ENCODE results near the gene UBE2J1.
"Not testable (repeated sequence)": the region's sequence is repeated elsewhere in the genome, so short reads cannot be mapped to it uniquely, and the experiment has no call there.

Gene UBE2J1

DNA sequence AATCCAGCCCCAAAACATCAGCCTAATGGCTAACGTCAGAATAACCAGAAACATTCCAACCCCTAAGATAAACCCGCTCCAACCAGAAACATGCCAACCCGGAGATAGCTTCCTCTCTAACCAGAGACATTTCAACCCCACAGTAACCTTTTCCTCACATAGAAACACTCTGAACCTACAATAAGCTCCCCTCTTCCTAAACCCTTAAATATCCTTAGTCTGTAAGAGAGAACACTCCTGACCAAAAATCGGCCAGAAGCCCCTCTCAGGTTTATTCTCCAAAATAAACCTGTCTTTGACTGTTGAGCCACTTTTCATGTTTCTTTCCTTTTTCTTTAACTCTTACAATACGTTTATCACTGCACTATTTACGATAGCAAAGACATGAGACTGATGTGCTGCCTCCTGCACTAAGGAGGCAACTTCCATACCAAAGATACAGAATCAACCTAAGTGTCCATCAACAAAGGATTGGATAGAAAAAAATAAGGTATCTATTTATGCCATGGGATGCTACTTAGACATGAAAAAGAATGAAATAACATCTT is 32.4 kb downstream of the UBE2J1 start:
- DNase-seq: no peak
- no peak for TF ChIP-seq POLR2A (IDR thresholded peaks at IDR 0.05; ENCODE audit: low read length)

- no peak for DNase-seq
- TF ChIP-seq GATA1 (IDR thresholded peaks at IDR 0.05; ENCODE audit: low read depth, low read length): no peak
- TF ChIP-seq POLR2A (IDR thresholded peaks at IDR 0.05; ENCODE audit: low read length): no peak
Measured at GRCh38 chr6:89317067-89317466, 35.5 kb downstream of the UBE2J1 start.

GRCh38 chr6:89315249-89315885 is 37.2 kb downstream of the UBE2J1 start, which contains the start of gene GABRR2:
Gene GABRR2, minus strand, starts transcription at chr6:89315299. Its CDS starts 134 bp downstream, at chr6:89315165.
- no peak for DNase-seq
- TF ChIP-seq POLR2A (IDR thresholded peaks at IDR 0.05; ENCODE audit: low read length) (no peak), GATA1 (IDR thresholded peaks at IDR 0.05; ENCODE audit: low read depth, low read length) (no peak)

DNA sequence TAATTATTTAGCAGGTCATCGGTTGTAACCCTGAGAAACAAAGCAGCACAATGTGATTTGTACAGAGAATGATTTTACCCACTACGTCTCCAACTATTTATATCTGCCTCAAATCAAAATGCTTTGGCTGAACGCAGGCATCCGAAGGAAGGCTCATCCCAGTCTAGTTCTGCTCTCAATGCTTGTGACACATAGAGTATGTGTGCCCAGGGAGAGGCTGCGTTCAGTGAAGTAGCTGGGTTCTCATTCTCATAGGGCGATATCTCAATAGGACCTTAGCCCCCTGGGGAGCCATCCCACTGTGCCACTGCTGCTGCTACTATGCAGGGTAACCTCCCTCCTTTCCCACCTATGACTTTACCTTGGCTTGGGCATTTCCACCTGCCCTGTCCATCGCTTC is 37.8 kb downstream of the UBE2J1 start:
- no peak for DNase-seq
- TF ChIP-seq POLR2A (IDR thresholded peaks at IDR 0.05; ENCODE audit: low read length): no peak
- no peak for TF ChIP-seq GATA1 (IDR thresholded peaks at IDR 0.05; ENCODE audit: low read depth, low read length)

- DNase-seq: no peak
- TF ChIP-seq POLR2A (IDR thresholded peaks at IDR 0.05; ENCODE audit: low read length) (no peak), GATA1 (IDR thresholded peaks at IDR 0.05; ENCODE audit: low read depth, low read length) (no peak)
Measured at GRCh38 chr6:89313006-89313405, 39.5 kb downstream of the UBE2J1 start.

DNA sequence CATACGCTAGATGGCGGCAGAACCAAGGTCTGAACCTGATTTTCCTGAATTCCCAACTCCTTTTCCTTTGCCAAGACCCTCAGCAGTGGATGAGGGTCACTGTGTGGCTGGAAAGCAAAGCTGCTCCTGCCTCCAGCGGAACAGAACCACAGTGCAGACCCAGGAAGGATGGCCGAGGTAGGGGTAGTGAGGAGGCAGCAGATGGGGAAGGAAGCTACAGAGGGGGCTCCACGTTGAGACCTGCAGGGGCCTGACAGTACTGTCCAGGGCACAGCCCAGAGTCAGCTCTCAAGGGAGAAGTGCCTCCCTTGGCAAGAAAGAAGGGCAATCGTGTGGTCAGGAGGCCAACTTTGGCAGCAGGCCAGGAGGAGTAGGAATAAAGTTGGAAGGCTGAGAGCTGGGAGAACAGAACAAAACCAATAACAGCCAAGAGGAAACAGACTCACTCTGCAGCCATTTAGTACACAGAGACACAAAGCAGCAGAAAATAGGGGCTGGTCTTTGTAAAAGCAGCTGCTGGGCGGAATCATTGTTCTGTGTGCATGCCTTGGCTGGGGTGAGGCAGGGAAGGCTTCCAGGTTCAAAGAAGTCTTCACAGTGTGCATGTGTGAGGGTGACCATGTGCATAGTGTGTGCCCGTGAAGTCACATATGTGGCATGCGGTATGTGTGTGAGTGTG is 40.5 kb downstream of the UBE2J1 start:
- DNase-seq: no peak
- no peak for TF ChIP-seq GATA1 (IDR thresholded peaks at IDR 0.05; ENCODE audit: low read depth, low read length)
- TF ChIP-seq POLR2A (IDR thresholded peaks at IDR 0.05; ENCODE audit: low read length): no peak

DNA sequence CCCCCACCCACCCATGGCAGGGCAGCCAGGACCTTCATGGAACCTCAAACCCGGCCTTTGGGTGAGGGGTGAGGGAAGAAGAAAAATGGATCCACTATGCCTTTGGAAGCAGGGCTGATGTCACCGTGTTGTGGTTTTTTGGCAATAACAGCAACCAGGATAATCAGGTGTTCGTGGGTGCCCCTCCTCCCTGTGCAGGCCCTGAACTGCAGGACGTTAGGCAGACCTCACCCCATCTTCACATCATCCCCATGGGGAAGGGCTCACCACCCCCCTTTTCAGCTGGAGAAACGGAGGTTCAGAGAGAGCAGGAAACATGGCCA is 41.0 kb downstream of the UBE2J1 start:
- TF ChIP-seq GATA1 (IDR thresholded peaks at IDR 0.05; ENCODE audit: low read depth, low read length) (no peak), POLR2A (IDR thresholded peaks at IDR 0.05; ENCODE audit: low read length) (no peak)
- no peak for DNase-seq

DNA sequence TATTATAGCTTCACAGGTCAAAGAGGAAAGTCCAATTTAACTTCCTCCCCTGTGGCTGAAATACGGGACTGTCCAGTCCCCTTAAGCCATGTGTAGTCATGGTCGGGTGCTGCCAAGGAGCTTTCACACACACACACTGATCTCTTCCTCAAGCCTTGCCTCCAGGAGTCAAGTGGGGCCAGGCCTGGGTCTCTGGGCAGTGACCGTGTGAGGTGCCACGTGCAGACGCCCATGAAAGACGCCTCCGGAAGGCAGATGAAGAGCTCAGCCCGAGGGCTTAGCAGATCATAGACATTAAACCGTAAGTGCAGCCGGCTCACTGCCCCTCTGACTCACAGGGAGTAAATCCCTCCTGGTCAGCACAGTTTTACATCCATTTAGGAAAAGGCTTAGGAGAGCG is 41.6 kb downstream of the UBE2J1 start:
- TF ChIP-seq POLR2A (IDR thresholded peaks at IDR 0.05; ENCODE audit: low read length) (no peak), GATA1 (IDR thresholded peaks at IDR 0.05; ENCODE audit: low read depth, low read length) (no peak)

GRCh38 chr6:89308525-89309395 is 43.8 kb downstream of the UBE2J1 start:
- DNase-seq: no peak
- TF ChIP-seq POLR2A (IDR thresholded peaks at IDR 0.05; ENCODE audit: low read length) (no peak), GATA1 (IDR thresholded peaks at IDR 0.05; ENCODE audit: low read depth, low read length) (no peak)

More for the DNA sequence above, 41.6 kb downstream of the UBE2J1 start:
- no peak for DNase-seq

DNA sequence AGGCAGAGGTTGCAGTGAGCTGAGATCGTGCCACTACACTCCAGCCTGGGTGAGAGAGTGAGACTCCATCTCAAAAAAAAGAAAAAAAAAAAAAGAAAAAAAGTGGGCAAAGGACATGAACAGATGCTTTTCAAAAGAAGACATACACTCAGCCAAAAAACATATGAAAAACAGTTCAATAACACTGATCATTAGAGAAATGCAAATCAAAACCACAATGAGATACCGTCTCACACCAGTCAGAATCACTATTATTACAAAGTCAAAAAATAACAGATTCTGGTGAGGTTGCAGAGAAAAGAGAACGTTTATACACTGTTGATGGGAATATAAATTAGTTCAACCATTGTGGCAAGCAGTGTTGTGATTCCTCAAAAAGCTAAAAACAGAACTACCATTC is 48.0 kb downstream of the UBE2J1 start:
- not testable (repeated sequence) for DNase-seq

GRCh38 chr6:89302936-89303335 is 49.6 kb downstream of the UBE2J1 start:
- TF ChIP-seq GATA1 (IDR thresholded peaks at IDR 0.05; ENCODE audit: low read depth, low read length) (no peak), POLR2A (IDR thresholded peaks at IDR 0.05; ENCODE audit: low read length) (no peak)
- DNase-seq: peak; percentile 14 to 18

- no peak for DNase-seq
- TF ChIP-seq POLR2A (IDR thresholded peaks at IDR 0.05; ENCODE audit: low read length): no peak
Measured at GRCh38 chr6:89302195-89302770, 50.2 kb downstream of the UBE2J1 start.

DNA sequence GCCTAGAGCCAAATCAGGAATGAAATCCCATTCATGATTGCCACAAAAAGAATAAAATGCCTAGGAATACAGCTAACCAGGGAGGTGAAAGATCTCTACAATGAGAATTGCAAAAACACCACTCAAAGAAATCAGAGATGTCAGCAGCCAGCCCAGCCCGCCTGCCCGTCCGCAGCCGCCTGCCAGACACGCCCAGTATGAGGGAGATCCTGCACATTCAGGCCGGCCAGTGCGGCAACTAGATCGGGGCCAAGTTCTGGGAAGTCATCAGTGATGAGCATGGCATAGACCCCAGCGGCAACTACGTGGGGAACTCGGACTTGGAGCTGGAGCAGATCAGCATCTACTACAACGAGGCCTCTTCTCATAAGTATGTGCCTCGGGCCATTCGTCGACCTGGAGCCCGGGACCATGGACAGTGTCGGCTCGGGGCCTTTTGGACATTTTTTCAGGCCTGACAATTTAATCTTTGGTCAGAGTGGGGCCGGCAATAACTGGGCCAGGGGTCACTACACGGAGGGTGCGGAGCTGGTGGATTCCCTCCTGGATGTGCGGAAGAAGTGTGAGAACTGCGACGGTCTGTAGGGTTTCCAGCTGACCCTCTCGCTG is 50.8 kb downstream of the UBE2J1 start:
- no peak for DNase-seq
- no peak for TF ChIP-seq POLR2A (IDR thresholded peaks at IDR 0.05; ENCODE audit: low read length)
- no peak for TF ChIP-seq GATA1 (IDR thresholded peaks at IDR 0.05; ENCODE audit: low read depth, low read length)

DNA sequence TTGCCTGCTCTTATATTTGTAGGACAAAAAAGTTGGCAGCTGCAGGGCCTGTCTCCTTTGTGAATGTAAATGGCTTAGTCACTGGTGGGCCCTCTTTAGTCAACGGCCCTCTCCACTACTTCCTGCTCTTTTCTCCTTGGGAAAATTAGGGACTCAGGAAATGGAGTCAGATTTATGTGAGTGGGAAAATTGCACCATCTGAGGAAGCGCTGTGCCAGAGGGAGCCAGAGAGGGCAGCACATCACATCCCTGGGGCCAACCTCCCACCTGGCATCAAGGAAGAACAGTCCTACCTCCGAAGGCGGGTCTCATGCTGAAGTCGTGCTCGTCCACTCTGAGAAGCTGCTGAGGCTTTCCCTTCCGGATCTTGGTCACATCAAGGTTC is 53.1 kb downstream of the UBE2J1 start:
- DNase-seq: no peak
- no peak for TF ChIP-seq POLR2A (IDR thresholded peaks at IDR 0.05; ENCODE audit: low read length)
- no peak for TF ChIP-seq GATA1 (IDR thresholded peaks at IDR 0.05; ENCODE audit: low read depth, low read length)
